NCI-H510A treated with DMSO at 0.1 percent for 48 hours (cell line): Measurements from ENCODE around the gene TPSAB1.

Source experiments
- DNase-seq: peaks from one replicate; lab custom pipeline; 2025; lab: John Stamatoyannopoulos, UW

Gene TPSAB1

GRCh38 chr16:1210461-1210860 is 30.0 kb upstream of the TPSAB1 start:
- DNase-seq, result no peak

- no peak for DNase-seq
Measured at GRCh38 chr16:1211451-1212268, 28.8 kb upstream of the TPSAB1 start.

GRCh38 chr16:1212616-1213194 is 27.8 kb upstream of the TPSAB1 start:
- DNase-seq, result no peak

- no peak for DNase-seq
Measured at GRCh38 chr16:1213231-1213630, 27.3 kb upstream of the TPSAB1 start.

DNA sequence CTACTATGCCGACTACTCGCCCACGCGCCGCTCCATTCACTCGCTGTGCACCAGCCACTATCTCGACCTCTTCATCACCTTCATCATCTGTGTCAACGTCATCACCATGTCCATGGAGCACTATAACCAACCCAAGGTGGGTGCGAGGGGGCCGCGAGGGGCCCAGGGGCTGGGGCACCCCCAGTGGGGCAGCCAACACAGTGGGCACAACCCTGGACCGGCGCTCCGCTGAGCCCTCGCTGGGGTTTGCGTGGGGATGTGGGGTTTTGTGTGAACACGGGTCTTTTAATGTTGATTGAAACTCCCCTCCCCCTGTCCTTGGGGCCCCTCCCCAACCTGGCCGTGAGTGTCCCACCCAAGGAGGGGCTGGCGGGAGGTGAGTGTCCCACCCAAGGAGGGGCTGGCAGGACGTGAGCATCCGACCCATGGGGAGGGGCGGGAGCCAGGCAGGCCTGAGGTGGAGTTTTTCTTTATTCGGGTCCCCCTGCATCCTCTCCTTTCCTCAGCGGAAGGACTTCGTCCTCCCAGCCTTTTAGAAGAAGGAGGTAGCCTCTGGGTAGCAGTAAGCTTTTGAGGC is 26.6 kb upstream of the TPSAB1 start:
- DNase-seq, result no peak

- DNase-seq, result no peak
Measured at GRCh38 chr16:1214719-1215118, 25.8 kb upstream of the TPSAB1 start.

GRCh38 chr16:1215574-1216295 is 24.8 kb upstream of the TPSAB1 start:
- no peak for DNase-seq

DNA sequence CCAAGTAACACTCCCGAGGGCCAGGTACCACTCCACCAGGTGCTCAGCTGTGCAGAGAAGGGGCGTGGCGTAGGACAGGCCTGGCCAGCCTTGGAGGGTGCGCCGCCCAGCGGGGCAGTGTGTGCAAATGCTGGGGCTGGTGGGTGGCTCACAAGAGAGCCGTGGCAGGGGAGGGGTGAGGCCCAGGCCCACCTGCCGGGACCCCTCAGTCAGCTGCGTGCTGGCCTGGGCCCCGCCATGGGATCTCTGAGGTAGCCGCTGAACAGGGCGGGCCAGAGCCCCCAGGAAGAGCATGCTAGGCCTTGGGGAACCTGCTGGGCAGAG is 24.2 kb upstream of the TPSAB1 start:
- no peak for DNase-seq

DNA sequence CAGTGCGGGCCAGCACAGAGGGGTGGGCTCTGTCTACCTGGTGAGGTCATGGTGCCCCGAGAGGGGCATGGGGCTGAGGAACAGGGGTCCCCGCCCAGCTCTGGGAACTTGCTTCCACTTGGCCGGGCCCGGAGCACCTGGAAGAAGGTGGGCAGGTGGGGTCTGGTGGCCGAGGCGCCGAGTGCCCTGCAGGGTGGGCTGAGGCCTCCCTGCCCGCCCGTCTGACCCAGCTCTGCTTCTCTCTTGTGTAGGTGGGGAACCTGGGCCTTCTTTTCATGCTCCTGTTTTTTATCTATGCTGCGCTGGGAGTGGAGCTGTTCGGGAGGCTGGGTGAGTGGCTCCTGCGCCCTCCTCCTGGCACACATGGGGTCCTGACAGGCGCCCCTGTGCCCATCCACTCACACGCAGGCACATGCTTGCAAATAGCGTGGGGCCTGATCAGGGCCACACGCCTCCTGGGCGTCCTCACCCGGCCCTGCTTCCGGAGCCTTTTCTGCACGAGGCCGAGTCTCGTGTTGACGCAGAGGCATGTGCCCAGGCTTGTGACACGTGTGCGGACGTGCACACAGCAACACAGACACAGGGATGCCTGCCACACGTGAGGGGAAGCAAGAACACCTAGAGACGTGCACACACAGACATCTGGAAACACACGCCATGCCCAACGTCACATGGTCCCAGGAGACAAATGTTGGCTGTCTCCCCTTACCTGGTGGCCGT is 23.7 kb upstream of the TPSAB1 start:
- no peak for DNase-seq

DNA sequence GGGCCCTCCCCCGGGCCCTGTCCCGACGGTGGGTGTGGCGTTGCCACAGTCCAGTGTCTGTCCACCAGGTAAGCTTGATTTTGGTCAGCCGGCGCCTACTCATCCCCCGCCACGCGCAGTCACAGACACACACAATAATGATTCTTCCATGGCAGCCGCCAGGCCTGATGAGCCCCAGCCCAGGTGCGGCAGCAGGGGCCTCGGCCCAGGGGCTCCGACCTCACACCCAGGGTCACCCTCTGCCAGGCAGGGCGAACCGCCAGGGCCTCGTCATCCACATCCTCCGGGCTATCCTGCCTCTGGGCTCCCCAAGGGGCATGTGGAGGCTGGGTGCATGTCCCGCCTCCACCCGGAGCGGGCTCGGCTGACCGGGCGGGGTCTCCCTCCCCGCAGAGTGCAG is 23.0 kb upstream of the TPSAB1 start:
- no peak for DNase-seq

DNA sequence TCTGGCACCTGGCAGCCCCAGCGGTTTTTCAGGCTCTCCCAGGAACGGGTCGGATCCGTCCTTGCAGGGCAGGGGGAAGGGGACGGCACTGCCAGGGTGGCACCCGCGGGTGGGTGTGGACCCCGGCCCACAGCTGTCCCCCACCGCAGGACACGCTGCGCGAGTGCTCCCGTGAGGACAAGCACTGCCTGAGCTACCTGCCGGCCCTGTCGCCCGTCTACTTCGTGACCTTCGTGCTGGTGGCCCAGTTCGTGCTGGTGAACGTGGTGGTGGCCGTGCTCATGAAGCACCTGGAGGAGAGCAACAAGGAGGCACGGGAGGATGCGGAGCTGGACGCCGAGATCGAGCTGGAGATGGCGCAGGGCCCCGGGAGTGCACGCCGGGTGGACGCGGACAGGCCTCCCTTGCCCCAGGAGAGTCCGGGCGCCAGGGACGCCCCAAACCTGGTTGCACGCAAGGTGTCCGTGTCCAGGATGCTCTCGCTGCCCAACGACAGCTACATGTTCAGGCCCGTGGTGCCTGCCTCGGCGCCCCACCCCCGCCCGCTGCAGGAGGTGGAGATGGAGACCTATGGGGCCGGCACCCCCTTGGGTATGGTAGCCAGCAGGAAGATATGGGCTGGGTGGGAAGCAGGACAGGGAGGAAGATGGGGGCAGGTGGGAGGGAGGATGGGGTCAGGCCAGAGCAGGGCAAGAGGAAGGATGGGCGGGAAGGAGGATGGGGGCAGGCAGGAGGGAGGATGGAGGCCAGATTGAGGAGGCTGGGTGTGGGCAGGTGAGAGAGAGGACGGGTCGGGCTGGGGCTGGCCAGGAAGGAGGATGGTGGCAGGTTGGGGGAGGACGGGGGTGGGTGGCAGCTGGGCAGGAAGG is 22.2 kb upstream of the TPSAB1 start:
- DNase-seq, result no peak

GRCh38 chr16:1218930-1219611 is 21.4 kb upstream of the TPSAB1 start:
- no peak for DNase-seq

GRCh38 chr16:1220098-1220728 is 20.3 kb upstream of the TPSAB1 start:
- DNase-seq, result no peak

- no peak for DNase-seq
Measured at GRCh38 chr16:1220841-1221627, 19.5 kb upstream of the TPSAB1 start.

DNA sequence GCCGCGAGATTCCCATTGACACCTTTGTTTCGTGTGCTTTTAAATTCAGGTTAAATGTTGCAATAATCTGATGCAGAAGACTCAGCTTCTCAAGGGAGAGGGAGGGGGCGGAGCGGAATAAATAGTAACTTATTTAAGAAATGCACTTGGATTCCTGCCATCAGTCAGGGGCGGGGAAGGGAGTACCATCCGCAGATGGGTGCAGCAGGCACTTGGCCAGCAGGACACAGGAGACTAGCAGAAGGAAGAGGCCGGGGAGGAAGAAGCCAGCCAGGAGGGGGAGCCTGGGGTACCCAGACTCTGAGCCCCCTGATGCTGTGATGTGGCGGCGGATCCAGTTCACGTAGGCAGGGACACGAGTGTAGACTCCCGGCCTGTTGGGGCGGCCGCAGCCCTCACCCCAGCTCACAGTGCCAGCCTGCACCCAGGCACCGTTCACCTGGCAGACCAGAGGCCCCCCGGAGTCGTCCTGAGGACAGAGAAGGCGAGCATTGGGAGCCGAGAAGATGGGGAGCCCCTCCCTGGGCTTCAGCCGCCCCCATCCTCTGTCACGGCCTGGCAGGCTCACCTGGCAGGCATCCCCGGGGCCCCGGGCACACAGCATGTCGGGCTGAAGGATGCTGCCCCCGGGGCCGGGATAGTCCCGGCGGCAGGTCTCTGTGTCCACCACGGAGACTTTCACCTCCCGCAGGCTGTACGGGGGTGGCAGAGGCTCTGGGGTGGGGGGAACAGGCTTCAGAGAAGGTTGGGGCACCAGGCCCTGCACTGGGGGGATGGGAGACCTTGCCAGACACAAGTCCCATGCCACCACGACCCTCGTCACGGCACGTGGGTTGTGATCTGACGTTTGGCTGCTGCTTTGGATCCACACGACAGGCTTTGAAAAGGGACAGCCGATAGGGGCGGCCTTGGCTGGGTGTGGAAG is 18.6 kb upstream of the TPSAB1 start:
- DNase-seq, result no peak

GRCh38 chr16:1222553-1223354 is 17.8 kb upstream of the TPSAB1 start:
- no peak for DNase-seq
